Stimulated activated CD4-positive, alpha-beta T cell treated with anti-CD3 and anti-CD28 coated beads, Interleukin-1b, Interleukin-23, amount 100 ng/mL, for 4 hours (primary cell): ENCODE measurements around the gene OTUD7B.
"Not testable (repeated sequence)": the region's sequence is repeated elsewhere in the genome, so short reads cannot be mapped to it uniquely, and the experiment has no call there.

Source experiments
- DNase-seq, 2 donors: peaks; one replicate each; pipeline ENCODE4 v3.0.0-alpha.2; 2020; ENCODE audit warnings: low read depth in 2 of 2

The OTUD7B gene

GRCh38 chr1:149949911-149950310 lies 60.6 kb downstream of the OTUD7B start:
- DNase-seq: no peak

GRCh38 chr1:149945206-149945605 lies 65.3 kb downstream of the OTUD7B start:
- DNase-seq: no peak

- no peak for DNase-seq
Measured at GRCh38 chr1:149942885-149943284, 67.6 kb downstream of the OTUD7B start.

GRCh38 chr1:149942207-149942606 lies 68.3 kb downstream of the OTUD7B start:
- no peak for DNase-seq

DNA sequence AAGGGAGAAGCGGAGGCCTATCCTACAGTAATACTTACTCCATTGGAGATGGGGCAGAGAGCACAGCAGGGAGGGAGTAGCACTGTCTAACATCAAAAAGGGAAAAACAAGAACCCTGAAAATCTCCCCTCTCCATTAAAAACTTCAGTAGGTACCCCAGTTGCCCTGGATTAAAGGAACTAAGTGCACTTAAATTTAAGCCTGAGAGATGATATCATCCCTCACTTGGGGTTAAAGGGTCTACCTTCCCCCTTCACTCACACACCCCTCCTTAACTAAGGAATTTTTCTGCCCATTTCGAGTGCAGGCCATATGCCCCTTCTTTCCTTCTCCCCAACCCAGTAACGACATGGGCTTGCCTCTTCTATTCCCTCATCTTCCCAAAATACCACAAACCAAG lies 70.1 kb downstream of the OTUD7B start:
- DNase-seq: no peak

- DNase-seq: not testable (repeated sequence)
Measured at GRCh38 chr1:149938668-149939003, 71.9 kb downstream of the OTUD7B start.

DNA sequence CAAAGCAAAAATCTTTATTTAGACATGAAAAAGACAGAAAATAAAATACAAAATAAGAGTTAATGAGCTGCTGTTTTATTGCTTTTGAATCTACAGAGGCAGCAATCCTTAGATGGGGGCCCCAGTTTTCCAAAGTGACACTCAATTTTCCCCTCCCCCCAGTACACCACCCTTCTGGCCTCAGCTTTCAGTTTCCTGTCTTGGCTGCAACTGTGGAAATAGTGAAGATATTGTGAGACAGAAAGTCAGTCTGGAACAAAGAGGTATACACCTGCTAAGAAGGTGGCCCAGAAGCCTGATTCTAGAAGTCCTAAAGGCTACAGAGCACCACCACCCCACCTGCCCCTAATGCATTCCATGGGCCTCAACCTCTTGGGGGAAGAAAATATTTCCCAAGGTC lies 72.8 kb downstream of the OTUD7B start:
- DNase-seq: no peak

- no peak for DNase-seq
Measured at GRCh38 chr1:149936992-149937705, 73.4 kb downstream of the OTUD7B start.

GRCh38 chr1:149936170-149936991 lies 74.1 kb downstream of the OTUD7B start, which contains the start of gene MTMR11:
TSS of gene MTMR11 (minus strand) at chr1:149936879. CDS start at chr1:149936647, 232 bp downstream.
- DNase-seq: no peak

GRCh38 chr1:149934356-149934755 lies 76.2 kb downstream of the OTUD7B start:
- DNase-seq: no peak

- DNase-seq: no peak
Measured at GRCh38 chr1:149933208-149933607, 77.3 kb downstream of the OTUD7B start.

DNA sequence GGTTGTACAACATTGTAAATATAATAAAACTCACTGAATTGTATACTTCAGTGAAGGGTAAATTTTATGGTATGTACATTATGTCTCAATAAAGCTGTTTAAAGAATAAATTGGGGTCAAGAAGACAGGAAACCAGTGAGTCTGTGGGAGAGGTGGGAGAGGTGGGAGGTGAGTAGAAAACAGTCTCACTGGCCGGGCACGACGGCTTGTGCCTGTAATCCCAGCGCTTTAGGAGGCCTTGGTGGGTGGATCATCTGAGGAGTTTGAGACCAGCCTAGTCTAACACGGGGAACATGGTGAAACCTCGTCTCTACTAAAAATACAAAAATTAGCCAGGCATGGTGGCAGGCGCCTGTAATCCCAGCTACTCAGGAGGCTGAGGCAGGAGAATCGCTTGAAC lies 78.1 kb downstream of the OTUD7B start:
- DNase-seq: no peak

GRCh38 chr1:149931212-149931790 lies 79.2 kb downstream of the OTUD7B start:
- DNase-seq: no peak

DNA sequence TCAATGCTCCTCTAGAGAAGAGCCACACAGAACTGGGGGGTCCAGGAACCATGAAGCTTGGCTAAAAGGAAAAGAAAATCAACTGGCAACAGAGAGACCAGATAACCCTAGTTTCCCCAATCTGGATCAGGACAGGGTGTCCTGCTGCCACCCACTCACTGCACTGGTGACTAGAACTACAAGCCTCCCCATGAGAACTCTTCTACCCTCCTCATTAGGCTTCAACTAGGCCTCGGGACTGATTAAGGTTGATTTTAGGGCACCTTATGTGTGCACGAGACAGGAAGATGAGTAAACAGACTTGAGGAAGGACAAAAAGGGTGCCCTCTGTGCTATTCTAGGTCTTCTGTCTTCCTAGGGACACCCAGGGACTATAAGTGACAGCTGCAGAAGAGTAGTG lies 80.7 kb downstream of the OTUD7B start:
- DNase-seq: no peak

GRCh38 chr1:149928401-149928724 lies 82.2 kb downstream of the OTUD7B start:
- DNase-seq: no peak

DNA sequence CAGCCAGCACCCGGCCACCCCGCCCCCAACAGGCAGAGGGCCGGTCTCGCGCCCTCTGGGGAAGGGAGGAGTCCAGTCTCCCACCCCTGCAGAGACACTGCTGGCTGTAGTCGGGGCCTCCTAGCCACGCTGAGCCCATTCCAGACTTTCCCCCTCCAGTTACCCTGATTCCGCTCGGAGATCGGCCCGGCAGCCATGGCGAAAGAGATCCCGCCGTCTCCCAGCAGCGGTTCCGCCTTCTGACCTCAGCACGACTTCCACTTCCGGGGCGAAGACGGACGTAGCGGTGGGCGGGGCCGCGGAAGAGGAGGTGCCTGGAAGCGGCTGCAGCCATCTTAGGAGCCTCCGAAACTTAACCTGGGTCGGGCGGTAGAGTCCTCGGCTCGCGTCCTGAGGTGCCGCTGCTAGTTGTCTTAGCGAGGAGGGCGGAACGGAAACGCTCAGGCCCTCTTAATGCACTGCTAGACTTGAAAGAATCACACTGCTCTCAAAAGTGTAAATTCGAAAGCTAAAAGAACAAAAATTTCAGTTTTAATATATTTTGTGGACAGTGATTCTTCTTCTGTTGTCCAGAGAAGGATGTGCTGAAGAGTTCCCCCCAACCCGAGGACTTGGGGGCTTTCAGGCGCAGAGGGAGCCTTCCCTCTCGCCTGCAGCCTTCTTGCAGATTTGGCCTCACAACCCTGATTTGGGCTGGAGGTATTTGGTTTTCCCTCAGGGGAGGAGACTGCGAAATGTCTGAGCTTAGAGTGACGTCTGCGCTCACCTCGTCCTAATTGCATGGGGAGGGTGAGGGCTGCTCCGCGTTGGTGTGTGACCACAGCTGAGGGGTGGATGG lies 82.7 kb downstream of the OTUD7B start, which contains the start of gene SF3B4:
TSS of gene SF3B4 (minus strand) at position 241 of the 838 bp plus-strand sequence. CDS start at position 197, 44 bp downstream.
- DNase-seq: peak; percentile 91 to 93

DNA sequence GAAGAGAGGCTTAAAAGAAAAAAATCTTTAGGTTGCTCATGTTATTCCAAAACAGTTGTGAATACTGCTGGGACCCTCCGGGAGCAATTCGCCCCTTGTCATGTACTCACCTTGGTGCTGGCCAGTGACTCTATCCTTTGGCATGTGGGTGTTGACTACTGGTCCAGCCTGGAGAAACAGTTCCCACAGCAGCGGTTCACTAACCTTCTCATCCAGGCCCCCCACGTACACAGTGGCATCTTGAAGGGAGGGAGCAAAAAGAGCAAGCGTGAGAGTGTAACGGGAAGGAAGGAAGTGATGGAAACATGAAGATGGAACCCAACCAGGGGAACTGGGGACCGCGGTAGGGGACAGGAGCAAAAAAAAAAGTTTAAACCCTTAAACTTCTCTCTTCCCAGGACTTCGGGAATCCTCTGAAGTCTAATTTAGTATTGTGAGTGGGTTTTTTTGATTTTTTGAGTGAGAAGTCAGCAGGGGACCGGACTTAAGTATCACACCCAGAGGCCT lies 83.4 kb downstream of the OTUD7B start:
- DNase-seq: no peak

- no peak for DNase-seq
Measured at GRCh38 chr1:149926296-149926695, 84.2 kb downstream of the OTUD7B start.

DNA sequence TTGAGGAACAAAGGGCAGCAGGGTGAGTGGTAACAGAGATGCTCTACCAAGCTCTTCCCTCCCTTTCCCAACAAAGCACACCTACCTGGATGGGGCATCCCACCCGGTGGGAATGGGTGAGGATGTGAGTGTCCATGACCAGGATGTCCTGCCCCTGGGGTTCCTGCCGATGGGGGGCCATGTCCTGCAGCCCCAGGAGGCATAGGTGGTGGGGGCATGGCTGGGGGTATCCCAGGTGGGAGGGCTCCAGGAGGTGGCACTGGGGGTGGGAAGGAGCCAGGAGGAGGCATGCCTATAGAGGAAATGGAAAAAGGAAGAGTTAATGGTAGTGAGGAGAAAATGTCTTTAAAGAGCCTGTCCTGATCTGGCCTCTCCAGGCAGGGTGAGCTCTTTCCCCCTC lies 84.8 kb downstream of the OTUD7B start:
- DNase-seq: no peak

- no peak for DNase-seq
Measured at GRCh38 chr1:149925345-149925744, 85.2 kb downstream of the OTUD7B start.

DNA sequence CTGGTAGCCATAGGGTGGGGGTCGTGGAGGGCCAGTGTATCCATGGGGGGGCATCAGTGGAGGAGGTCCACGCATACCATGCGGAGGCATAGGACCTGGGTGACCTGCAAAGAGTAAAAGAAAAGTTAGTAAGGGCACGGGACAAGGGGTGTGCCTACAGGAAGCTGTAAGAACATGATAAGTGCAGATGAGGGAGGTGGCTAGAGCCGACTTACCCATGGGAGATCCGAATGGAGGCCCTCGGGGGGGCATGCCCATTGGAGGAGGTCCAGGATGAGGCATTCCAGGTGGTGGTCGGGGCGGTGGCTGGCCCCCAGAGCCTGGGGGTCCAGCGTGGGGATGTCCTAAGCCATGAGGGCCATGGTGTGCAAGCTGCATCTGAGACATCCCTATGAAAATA lies 86.9 kb downstream of the OTUD7B start:
- DNase-seq: no peak
